ENCODE data around the gene RAD51AP2.
"Not testable (repeated sequence)": the region's sequence is repeated elsewhere in the genome, so short reads cannot be mapped to it uniquely, and the experiment has no call there.

Gene RAD51AP2

DNA sequence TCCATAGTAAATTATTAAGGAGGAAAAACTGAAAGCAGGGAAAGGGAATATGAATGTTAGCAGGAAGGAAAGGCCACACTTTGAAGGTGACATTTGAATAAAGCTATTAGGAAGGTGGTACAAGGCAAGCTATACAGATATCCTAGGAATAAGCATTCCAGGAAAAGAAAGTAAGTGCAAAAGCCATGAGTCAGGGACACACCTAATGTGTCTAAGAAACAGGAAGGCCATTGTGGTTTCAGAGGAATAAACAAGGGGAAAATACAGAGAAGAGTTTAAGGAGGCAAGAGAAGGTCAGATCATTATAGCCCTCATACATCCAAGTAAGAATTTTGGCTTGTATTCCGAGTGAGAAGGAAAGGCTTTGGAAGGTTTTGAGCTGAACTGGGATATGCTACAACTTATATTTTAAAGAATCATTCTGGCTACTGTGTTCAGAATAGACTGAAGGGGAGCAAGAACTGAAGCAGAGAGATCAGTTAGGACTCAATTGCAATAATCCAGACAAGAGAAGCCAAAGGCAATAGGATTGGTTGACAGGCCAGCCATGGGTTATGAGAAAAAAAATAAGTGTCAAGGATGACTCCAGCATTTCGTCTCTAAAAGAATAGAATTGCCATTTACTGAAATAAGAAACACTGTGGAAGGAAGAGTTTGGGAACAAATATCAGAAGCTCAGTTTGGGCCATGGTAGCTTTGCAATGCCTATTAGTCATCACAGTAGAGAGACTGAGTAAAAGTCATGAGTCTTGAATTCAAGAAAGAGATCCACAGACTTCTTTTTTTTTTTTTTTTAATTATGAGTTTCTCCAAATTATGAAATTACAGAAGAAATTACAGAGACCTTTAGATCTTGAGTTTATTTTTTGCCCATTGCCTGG, 11.3 kb downstream of the RAD51AP2 start:
- Histone ChIP-seq H3K4me1 (no peaks in the 10 kb centered on the region), H3K27me3 (no peaks in the 10 kb centered on the region), H3K4me2 (no peak overlapping the region), H3K9ac (no peak overlapping the region), H3K36me3 (no peaks in the 10 kb centered on the region), H4K20me1 (no peaks in the 10 kb centered on the region), H3K9me3 (no peaks in the 10 kb centered on the region), H3K27ac (no peak overlapping the region), H3K4me3 (no peak overlapping the region)
- no peak for TF ChIP-seq Cebpa-rat (IDR thresholded peaks at IDR 0.05)

DNA sequence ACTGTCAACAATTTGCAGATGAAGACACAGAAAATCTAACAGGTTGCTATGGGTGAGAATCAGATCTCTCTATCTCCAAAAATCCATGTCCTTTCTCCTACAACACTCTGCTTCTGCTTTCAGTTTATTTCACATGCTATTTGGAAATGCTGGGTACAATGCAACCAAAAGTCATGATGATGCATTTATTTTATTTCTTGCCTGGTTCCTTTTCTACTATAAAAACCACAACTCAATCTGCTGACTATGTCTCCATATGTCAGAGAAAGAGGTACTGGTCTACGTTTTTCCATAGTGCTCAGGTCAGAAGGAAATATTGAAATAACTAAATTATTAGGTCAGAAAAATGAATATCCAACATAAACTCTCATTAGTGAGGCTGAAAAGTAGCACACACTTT, 20.5 kb downstream of the RAD51AP2 start:
- no peak overlapping the region for H3K4me2 ChIP-seq

DNA sequence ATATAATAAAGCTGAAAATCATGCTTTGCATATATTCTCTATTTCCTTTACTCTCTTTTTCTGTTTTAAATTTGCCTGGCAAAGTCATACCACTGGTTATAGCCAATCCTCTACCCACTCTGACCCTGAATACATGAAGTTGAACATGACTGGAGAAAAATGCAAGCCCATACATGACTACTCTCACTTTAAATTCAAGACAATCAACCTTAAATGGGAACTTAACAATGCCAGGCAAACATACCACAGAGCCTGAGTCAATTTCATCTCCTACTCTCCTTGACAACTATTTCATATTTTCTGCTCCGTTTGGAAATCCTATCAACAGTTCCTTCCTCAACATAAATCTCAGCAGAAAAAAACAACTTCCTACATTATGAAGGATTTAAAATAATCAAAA, 22.6 kb downstream of the RAD51AP2 start:
- Histone ChIP-seq H3K27me3 (no peaks in the 10 kb centered on the region), H4K20me1 (no peaks in the 10 kb centered on the region), H3K4me3 (no peak overlapping the region), H3K4me1 (no peaks in the 10 kb centered on the region), H3K4me2 (no peak overlapping the region), H3K9ac (no peak overlapping the region), H3K27ac (no peak overlapping the region), H3K36me3 (no peaks in the 10 kb centered on the region), H3K9me3 (no peaks in the 10 kb centered on the region)
- TF ChIP-seq Cebpa-rat (IDR thresholded peaks at IDR 0.05), result no peak

More for the DNA sequence above, 20.5 kb downstream of the RAD51AP2 start:
- no peak for TF ChIP-seq Cebpa-rat (IDR thresholded peaks at IDR 0.05)
- no peaks in the 10 kb centered on the region for H3K36me3 ChIP-seq
- no peak overlapping the region for H3K27ac ChIP-seq
- H4K20me1 ChIP-seq, result no peaks in the 10 kb centered on the region
- H3K27me3 ChIP-seq, result no peaks in the 10 kb centered on the region
- H3K9me3 ChIP-seq, result no peaks in the 10 kb centered on the region
- H3K9ac ChIP-seq, result no peak overlapping the region
- H3K4me3 ChIP-seq, result no peak overlapping the region
- H3K4me1 ChIP-seq, result no peaks in the 10 kb centered on the region

DNA sequence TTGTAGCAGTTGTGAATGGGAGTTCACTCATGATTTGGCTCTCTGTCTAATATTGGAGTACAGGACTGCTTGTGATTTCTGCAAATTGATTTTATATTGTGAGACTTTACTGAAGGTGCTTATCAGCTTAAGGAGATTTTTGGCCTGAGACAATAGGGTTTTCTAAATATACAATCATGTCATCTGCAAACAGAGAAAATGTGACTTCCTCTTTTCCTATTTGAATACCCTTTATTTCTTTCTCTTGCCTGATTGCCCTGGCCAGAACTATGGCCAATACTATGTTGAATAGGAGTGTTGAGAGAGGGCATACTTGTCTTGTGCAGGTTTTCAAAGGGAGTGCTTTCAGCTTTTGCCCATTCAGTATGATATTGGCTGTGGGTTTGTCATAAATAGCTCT, 28.1 kb downstream of the RAD51AP2 start:
- H3K27me3 ChIP-seq, H3K36me3 ChIP-seq, H3K9ac ChIP-seq, H3K4me2 ChIP-seq, H3K4me1 ChIP-seq, H3K27ac ChIP-seq, H3K9me3 ChIP-seq, H3K4me3 ChIP-seq, H4K20me1 ChIP-seq: not testable (repeated sequence)

DNA sequence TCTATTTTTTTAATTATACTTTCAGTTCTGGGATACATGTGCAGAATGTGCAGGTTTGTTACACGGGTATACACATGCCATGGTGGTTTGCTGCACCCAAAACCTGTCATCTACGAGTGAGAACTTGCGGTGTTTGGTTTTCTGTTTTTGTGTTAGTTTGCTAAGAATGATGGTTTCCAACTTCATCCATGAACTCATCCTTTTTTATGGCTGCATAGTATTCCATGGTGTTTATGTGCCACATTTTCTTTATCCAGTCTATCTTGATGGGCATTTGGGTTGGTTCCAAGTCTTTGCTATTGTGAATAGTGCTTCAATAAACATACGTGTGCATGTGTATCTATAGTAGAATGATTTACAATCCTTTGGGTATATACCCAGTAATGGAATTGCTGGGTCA, 29.6 kb downstream of the RAD51AP2 start:
- H3K4me3 ChIP-seq, H4K20me1 ChIP-seq, H3K9ac ChIP-seq, H3K27me3 ChIP-seq, H3K4me1 ChIP-seq, H3K36me3 ChIP-seq, H3K27ac ChIP-seq, H3K4me2 ChIP-seq, H3K9me3 ChIP-seq: not testable (repeated sequence)

DNA sequence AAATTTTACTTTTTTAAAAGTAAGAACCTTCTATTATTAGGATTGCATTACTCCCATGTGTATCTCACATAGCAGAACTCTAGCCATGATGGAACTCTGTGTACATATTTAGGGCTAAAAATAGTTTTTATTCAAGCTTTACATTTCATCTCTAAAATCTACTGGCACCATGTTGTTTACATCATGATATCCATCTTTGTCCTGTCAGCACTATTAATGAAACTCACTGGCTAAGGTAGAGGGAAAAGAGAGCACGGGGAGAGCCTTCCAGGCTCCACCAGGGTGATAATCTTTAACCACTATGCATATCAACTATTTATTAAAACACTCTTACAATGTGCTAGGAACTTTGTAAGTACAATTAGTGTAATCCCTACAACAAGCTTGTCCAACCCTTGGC, 34.7 kb downstream of the RAD51AP2 start:
- no peak for TF ChIP-seq Cebpa-rat (IDR thresholded peaks at IDR 0.05)
- H3K4me1 ChIP-seq, result no peaks in the 10 kb centered on the region
- H3K4me2 ChIP-seq, result no peak overlapping the region
- no peak overlapping the region for H3K27ac ChIP-seq
- no peaks in the 10 kb centered on the region for H3K27me3 ChIP-seq
- no peaks in the 10 kb centered on the region for H3K9me3 ChIP-seq
- H3K4me3 ChIP-seq, result no peak overlapping the region
- no peaks in the 10 kb centered on the region for H4K20me1 ChIP-seq
- no peaks in the 10 kb centered on the region for H3K36me3 ChIP-seq
- H3K9ac ChIP-seq, result no peak overlapping the region

DNA sequence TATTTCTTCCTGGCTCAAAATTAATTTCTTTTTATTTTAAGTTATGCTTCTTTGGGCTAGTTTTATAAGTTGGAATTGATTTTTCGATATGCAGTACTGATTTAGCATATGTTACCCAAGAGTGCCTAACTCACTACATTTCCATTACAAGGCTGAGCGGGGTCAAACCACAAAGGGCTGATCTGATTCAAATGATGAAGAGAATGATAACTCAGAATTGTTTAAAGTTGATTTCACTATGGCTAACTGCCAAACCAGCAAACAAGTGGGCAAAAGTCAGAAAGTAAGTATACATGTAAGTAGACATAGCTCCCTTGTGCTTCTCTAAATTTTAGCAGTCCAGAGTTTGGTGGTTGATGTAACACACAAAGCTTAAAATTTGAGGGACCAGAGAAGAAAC, 35.6 kb downstream of the RAD51AP2 start:
- H3K27ac ChIP-seq, result no peak overlapping the region
- H3K9ac ChIP-seq, result no peak overlapping the region
- H3K36me3 ChIP-seq, result no peaks in the 10 kb centered on the region
- no peaks in the 10 kb centered on the region for H3K27me3 ChIP-seq
- H3K4me3 ChIP-seq, result no peak overlapping the region
- H3K4me2 ChIP-seq, result no peak overlapping the region
- H4K20me1 ChIP-seq, result no peaks in the 10 kb centered on the region
- H3K9me3 ChIP-seq, result no peaks in the 10 kb centered on the region
- H3K4me1 ChIP-seq, result no peaks in the 10 kb centered on the region
- TF ChIP-seq Cebpa-rat (IDR thresholded peaks at IDR 0.05), result no peak

DNA sequence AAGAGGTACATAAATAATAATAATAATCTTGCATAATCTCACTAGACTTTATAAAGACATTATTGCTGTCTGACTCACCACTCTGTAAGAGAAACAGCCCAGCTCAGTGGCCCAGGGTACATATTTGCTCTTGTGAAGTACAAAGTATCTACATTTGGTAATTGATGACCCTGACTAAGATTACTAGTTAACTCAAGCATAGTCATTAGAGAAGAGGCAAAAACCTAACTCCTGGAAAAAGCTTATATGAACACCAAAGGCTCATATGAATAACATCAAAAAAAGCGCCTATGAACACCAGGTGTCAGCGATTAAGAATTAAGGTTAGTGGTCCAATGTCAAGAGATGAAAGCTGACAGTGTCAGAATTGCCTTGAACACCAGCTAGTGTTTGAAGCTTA, 38.4 kb downstream of the RAD51AP2 start:
- no peaks in the 10 kb centered on the region for H4K20me1 ChIP-seq
- H3K9ac ChIP-seq, result no peak overlapping the region
- no peaks in the 10 kb centered on the region for H3K9me3 ChIP-seq
- no peak overlapping the region for H3K27ac ChIP-seq
- H3K4me2 ChIP-seq, result no peak overlapping the region
- H3K4me1 ChIP-seq, result no peaks in the 10 kb centered on the region
- no peaks in the 10 kb centered on the region for H3K27me3 ChIP-seq
- H3K36me3 ChIP-seq, result no peaks in the 10 kb centered on the region
- no peak overlapping the region for H3K4me3 ChIP-seq
- no peak for TF ChIP-seq Cebpa-rat (IDR thresholded peaks at IDR 0.05)

DNA sequence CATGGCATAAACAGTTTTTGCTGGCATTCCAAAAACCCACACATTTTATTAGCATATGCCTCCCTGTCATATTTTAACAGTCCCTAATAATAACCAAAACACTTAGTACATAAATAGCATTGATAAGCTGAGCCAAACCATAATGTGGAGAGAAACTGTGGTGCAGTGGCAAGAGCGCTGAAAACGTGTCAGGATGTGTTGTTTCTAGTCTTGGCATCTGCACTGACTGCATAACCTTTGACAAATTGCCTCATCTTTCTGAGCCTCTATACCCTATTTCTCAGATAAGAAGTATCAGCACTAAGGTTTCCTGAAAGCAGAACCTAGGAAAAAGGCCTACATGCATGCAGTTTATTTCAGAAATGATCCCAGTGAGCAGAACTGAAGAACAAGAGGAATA, 41.4 kb downstream of the RAD51AP2 start:
- Histone ChIP-seq H3K4me1 (no peaks in the 10 kb centered on the region), H3K27ac (no peak overlapping the region), H3K27me3 (no peaks in the 10 kb centered on the region), H3K4me2 (no peak overlapping the region), H3K9ac (no peak overlapping the region), H4K20me1 (no peaks in the 10 kb centered on the region), H3K4me3 (no peak overlapping the region), H3K36me3 (no peaks in the 10 kb centered on the region), H3K9me3 (no peaks in the 10 kb centered on the region)
- TF ChIP-seq Cebpa-rat (IDR thresholded peaks at IDR 0.05), result no peak

DNA sequence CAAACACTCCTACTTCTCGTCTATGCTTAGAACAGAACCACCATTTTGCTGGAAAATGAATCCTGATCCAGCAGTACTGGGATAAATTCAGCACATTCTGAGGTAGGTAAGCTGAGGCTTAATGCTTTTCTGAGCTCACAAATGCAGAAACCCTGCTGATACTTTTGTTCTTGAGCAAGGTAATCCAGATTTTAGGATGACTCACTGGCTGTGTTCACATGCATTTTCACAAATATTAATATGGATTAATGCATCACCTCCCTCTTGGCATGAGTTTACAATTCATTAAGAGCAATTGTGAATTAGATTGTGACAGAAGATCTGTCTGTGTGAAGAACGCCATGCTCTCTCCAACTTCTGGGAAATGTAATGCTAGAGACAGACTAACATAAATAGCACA, 42.2 kb downstream of the RAD51AP2 start:
- H3K9ac ChIP-seq, result no peak overlapping the region
- H3K27ac ChIP-seq, result no peak overlapping the region
- no peaks in the 10 kb centered on the region for H3K27me3 ChIP-seq
- H3K9me3 ChIP-seq, result peaks cover 3% of the 10 kb centered on the region
- H3K4me3 ChIP-seq, result no peak overlapping the region
- no peak for TF ChIP-seq Cebpa-rat (IDR thresholded peaks at IDR 0.05)
- H3K4me1 ChIP-seq, result no peaks in the 10 kb centered on the region
- H3K36me3 ChIP-seq, result no peaks in the 10 kb centered on the region
- H3K4me2 ChIP-seq, result no peak overlapping the region
- no peaks in the 10 kb centered on the region for H4K20me1 ChIP-seq

DNA sequence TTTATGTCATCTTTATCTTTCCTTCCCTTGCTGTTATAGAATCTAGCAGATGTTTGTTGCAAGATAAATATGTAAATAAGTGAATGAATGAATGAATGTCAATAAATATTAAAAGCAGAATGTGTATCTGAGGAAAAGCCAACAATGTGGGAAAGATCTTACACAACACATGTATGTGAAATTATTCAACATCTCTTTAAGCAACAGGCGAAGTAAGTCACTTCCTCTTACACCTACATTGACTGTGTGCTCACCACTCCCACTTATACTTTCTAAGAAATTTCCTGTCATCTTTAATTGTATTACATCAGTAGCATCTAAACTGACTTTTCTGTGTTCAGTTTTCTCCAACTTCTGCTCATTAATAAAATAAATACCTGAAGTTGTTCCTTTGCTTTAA, 43.0 kb downstream of the RAD51AP2 start:
- no peak overlapping the region for H3K4me2 ChIP-seq
- no peak overlapping the region for H3K4me3 ChIP-seq
- peaks cover 11% of the 10 kb centered on the region for H3K9me3 ChIP-seq
- no peaks in the 10 kb centered on the region for H3K4me1 ChIP-seq
- no peaks in the 10 kb centered on the region for H4K20me1 ChIP-seq
- no peak overlapping the region for H3K9ac ChIP-seq
- no peaks in the 10 kb centered on the region for H3K36me3 ChIP-seq
- no peaks in the 10 kb centered on the region for H3K27me3 ChIP-seq
- TF ChIP-seq Cebpa-rat (IDR thresholded peaks at IDR 0.05), result no peak
- H3K27ac ChIP-seq, result no peak overlapping the region

Measured in BLaER1 (cell line).